GM11168 (cell line): ENCODE measurements around the gene TOX2.

ENCODE experiments used
- in situ Hi-C: fragments of 300-500 bp; cut with MboI; formaldehyde crosslinking; loops from one replicate; pipeline ENCODE4 v1.12.0; 2022; ENCODE audit warnings: low sequenced_read_pairs; ENCODE audit not compliant: unreplicated experiment

TOX2 gene

GRCh38 chr20:44014807-44015732, 100.4 kb downstream of the TOX2 start:
- in situ Hi-C loops: no loop called here

- in situ Hi-C loops: no loop called here
These were observed 101.1 kb downstream of the TOX2 start for GRCh38 chr20:44015733-44016103.

- in situ Hi-C loops: no loop called here
These were observed 101.9 kb downstream of the TOX2 start for GRCh38 chr20:44016525-44016924.

DNA sequence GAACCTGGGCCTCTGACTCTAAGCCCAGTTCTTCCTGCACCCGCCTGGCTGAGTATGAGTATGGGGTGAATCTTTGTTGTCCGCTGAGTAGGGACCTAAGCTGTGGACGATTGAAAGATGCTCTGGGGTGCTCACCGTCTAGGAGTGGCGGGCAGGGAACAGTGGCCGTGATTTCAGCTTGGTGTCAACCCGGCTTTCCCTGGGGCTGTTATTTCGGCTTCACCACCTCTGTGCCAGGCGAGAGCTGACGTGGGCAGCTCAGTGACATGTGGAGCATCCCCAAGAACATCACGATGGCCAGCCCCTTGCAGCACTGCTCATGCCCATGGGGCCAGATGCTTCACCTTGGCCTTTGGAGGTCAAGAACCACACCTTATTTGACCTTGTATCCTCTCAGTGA, 102.6 kb downstream of the TOX2 start:
- in situ Hi-C loops: no loop called here

- in situ Hi-C loops: no loop called here
These were observed 103.2 kb downstream of the TOX2 start for GRCh38 chr20:44017905-44018258.

GRCh38 chr20:44018259-44018941, 103.7 kb downstream of the TOX2 start:
- in situ Hi-C loops: no loop called here

DNA sequence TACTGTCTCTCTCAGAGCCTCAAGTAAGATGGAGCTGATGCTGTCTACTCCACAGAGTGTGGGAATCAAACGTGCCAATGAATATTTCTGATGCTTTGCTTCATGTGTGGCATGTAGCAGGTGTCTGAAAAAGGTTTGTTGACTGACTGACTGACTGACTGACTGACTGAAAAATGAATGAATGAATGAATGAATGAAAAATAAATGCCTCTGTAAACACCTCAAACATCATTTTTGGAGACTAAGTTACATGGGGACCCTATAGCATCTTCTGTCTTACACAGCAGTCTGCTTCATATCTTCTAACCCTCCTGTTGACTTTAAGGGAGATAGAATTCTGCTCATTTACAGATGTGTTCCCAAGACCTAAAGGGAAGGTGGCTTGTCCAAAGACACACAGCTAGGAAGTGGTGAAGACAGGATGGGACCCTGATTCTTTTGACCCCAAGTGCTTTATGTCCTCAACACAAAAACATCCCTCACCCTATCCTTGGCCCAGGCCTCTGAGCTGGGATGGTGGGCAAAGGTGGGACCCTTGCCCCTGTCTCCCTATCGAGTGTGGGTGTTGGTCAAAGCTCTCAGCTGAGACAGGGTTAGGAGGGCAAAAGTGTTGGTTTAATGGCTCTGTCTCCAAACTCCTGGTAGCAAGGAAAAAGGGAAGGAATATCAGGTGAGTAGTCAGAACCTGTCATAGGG, 104.4 kb downstream of the TOX2 start:
- in situ Hi-C loops: no loop called here

DNA sequence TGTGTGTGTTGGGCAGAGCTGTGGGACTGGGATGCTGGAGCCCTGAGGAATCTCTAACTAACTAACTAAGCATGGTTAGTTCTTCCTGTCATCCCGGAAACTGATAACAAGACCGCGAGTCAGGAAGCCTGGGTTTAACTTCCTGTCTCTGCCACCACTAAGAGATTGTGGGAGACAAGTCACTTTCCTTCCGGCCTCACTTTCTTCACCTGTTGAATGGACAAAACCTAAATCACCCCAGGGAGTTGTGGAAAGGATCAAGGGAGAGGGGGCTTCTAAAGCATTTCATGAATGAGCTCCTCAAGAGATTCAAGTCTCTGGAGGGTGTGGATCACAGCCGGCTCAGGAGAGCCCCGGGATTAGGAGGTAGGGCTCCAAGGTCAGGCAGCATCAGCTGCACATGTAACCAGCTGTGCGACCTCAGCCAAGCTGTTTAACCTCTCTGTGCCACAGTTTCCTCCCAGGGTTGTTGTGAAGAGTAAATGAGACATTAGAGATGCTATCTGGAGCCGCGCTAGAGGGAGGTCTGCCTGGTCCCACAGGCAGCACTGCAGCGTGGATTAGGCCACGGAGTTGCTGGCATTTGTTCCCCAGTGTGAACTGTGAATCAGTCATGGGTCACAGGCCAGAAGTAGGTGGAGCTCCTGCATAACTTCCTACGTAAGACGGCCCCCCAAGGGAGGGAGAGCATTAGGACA, 105.1 kb downstream of the TOX2 start:
- in situ Hi-C loops: no loop called here

GRCh38 chr20:44020406-44021148, 105.9 kb downstream of the TOX2 start:
- in situ Hi-C loops: no loop called here

- in situ Hi-C loops: no loop called here
These were observed 106.5 kb downstream of the TOX2 start for GRCh38 chr20:44021186-44021585.

GRCh38 chr20:44021900-44022299, 107.2 kb downstream of the TOX2 start:
- in situ Hi-C loops: no loop called here

- in situ Hi-C loops: no loop called here
These were observed 107.8 kb downstream of the TOX2 start for GRCh38 chr20:44022464-44022863.

DNA sequence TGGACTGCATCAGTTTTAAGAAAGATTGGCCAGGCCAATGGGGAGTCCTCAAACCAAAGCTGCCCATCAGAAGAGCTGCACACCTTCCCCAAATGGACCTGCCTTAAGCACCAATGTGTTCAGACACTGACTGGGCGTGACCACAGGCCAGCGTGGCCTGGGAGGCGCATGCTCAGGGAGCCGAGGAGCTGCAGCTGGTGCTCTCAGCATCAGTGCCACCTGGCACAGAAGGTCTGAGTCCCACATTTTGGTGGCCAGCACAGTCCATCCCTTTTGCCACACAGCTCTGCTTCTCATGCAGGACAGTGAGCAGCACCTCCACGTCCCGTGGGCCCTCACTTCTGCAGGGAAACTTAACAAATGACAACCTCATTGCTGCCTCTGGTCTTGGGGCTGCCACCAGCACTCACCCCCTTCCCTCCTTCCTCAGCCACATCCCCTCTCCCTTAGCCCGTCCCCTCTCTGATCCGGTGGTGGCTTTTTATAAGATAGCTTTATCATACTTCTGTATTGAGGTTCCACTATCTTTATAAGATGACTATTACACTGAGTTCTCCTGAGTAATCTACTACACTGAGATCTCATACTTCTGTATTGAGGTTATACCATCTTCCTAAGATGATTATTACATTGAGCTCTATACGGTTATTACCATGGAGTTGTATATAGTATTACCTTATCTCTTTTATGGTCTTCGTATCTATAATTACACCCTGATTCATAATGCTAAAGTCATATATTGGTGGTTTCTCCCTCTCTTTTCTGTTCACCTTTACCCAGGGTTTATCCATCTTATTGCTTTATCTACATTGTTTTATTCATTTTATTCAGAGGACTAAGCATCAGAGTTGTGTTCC, 109.1 kb downstream of the TOX2 start:
- in situ Hi-C loops: no loop called here

DNA sequence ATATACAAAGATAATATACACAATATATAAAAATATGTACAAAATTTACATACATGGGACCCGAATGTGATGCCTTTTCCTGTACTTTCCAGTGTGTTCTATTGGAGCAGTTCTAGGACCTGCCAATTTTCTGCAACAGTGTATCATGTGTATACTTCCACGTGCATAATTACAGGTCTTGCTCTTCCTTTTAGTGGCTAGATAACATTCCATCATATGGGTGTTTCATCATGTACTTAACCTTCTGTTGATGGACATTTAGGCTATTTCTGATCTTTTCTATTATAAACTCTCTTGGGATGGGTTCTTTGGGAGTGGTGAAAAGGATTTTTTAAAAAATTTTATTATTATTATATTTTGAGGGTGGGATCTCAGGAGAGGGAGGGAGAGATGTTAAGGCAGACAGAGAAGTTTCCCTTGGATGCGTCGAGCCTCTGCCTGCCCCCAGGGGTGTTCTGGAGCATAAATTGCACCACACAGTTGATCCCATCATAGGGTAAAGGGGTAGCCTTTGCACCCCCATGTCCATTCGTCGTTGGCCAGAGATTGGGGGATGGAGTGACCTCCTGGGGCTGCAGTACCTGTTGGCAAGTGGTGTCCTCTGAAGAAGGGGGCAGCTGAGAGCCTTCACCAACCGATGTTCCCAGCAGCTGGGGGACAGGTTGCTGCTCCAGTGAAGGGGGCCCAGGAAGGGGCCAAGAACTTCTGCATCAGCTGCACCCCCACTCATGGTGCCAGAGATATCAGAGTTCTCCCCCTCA, 110.3 kb downstream of the TOX2 start:
- in situ Hi-C loops: no loop called here

GRCh38 chr20:44025756-44026155, 111.1 kb downstream of the TOX2 start:
- in situ Hi-C loops: no loop called here

DNA sequence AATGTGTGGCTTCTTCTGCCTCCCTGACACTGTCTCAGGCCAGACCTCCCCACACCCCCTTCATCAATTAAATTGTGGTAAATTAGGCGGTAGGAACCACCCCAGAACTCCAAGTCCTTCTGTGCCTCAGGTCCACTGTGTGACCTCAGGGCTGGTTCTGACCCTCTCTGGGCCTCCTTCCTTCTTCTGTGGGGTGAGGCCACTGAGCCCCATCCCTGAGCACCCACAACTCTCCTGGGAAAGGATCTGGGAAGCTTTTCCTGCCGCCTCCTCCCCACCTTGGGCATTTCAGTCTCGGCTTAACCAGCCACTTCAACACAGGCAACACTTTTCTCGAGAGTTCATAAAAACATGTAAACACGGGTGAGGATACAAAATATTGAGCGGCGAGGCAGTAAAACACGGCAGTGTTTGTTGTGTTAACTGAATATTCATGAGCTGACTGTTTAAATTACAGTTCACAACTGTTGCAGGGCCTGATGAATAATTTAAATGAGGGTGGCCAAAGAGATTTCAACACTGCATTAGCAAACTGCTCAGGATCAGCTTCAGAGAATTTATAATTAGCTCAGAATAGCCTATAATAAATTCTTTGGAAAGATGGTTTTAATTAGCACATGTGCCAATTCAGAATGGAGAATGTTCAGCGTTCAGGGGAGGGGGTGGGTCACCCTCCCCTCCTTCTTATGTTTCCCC, 112.1 kb downstream of the TOX2 start:
- in situ Hi-C loops: no loop called here

GRCh38 chr20:44027343-44028002, 112.8 kb downstream of the TOX2 start:
- in situ Hi-C loops: no loop called here
